Suprapubic skin (tissue), 4 donors: Measurements from ENCODE around the gene HOXA1. TPM values are rescaled to one million over a fixed set of nuclear protein-coding genes. Genes with fewer than 3 reads are reported as not detected.

ENCODE experiments used
- DNase-seq, 2 donors: peaks; one replicate each; pipeline ENCODE4 v3.0.0-alpha.2; 2019; ENCODE audit warnings: low spot score in 2 of 2
- H3K27ac ChIP-seq: fragments of 200-600 bp; sonication (generic); one replicate; pipeline ENCODE4 v1.5.1; 2019
- H3K27me3 ChIP-seq: fragments of 200-600 bp; sonication (generic); one replicate; pipeline ENCODE4 v1.5.1; 2019
- H3K36me3 ChIP-seq: fragments of 200-600 bp; sonication (generic); one replicate; pipeline ENCODE4 v1.5.1; 2019
- H3K4me1 ChIP-seq: fragments of 200-600 bp; sonication (generic); one replicate; pipeline ENCODE4 v1.5.1; 2019
- H3K4me3 ChIP-seq: fragments of 200-600 bp; sonication (generic); one replicate; pipeline ENCODE4 v1.5.1; 2019; ENCODE audit warnings: mild to moderate bottlenecking
- H3K9me3 ChIP-seq: fragments of 200-600 bp; sonication (generic); one replicate; pipeline ENCODE4 v1.5.1; 2019
- CTCF ChIP-seq, 2 donors: fragments of 200-600 bp in 1 of 2; fragments of 450-650 bp in 1 of 2; sonication (generic) in 1 of 2; IDR thresholded peaks; one replicate each; pipeline ENCODE4 v1.5.1; 2016 to 2019; ENCODE audit warnings: antibody characterized with exemption in 2 of 2, mild to moderate bottlenecking in 1 of 2, moderate library complexity in 1 of 2
- EP300 ChIP-seq: sonication (generic); formaldehyde crosslinking; IDR thresholded peaks from one replicate; pipeline ENCODE4 v1.6.1; 2017; ENCODE audit warnings: antibody characterized with exemption
- POLR2A ChIP-seq, 2 donors: fragments of 450-650 bp; IDR thresholded peaks; one replicate each; pipeline ENCODE4 v1.6.1; 2017; ENCODE audit warnings: antibody characterized with exemption in 2 of 2, mild to moderate bottlenecking in 2 of 2, moderate library complexity in 2 of 2
- POLR2AphosphoS5 ChIP-seq, 3 donors: sonication (generic); formaldehyde crosslinking; IDR thresholded peaks; one replicate each; pipeline ENCODE4 v1.6.1; 2017; ENCODE audit warnings: antibody characterized with exemption in 3 of 3
- WGBS: methylation state at CpG from one replicate; pipeline ENCODE4 v1.1.5; 2018; 5-methylcytosine and 5-hydroxymethylcytosine counted together
- total RNA-seq, 4 donors: library from RNA; depleted of rRNA; stranded (reverse); fragments of >200 nt; gene quantifications; one replicate each; pipeline ENCODE4 v1.1.0, GENCODE V29; 2016

The HOXA1 gene
- total RNA-seq, 4 donors from 2014 or later = 2.5 to 4.0 (median 3.1) TPM

- Histone ChIP-seq H3K27ac (no peak overlapping the region), H3K27me3 (no peaks in the 10 kb centered on the region), H3K4me1 (peaks cover 12% of the 10 kb centered on the region), H3K9me3 (no peaks in the 10 kb centered on the region), H3K36me3 (no peaks in the 10 kb centered on the region), H3K4me3 (no peak overlapping the region)
- no peak for TF ChIP-seq EP300
- no peak for TF ChIP-seq CTCF (IDR thresholded peaks at IDR 0.05)
- TF ChIP-seq POLR2A (IDR thresholded peaks at IDR 0.05) = no peak
- no peak for TF ChIP-seq POLR2AphosphoS5 (IDR thresholded peaks at IDR 0.05)
- 52% methylated on average over 3 of the region's 3 CpGs for WGBS
- DNase-seq = no peak
These were observed 31.0 kb upstream of the HOXA1 start for GRCh38 chr7:27126596-27127327.

GRCh38 chr7:27125986-27126394, 30.2 kb upstream of the HOXA1 start:
- TF ChIP-seq CTCF (IDR thresholded peaks at IDR 0.05) (no peak), POLR2AphosphoS5 (IDR thresholded peaks at IDR 0.05) (no peak), POLR2A (IDR thresholded peaks at IDR 0.05) (no peak), EP300 (no peak)
- Histone ChIP-seq H3K36me3 (no peaks in the 10 kb centered on the region), H3K4me3 (no peak overlapping the region), H3K4me1 (peaks cover 5% of the 10 kb centered on the region), H3K9me3 (no peaks in the 10 kb centered on the region), H3K27me3 (no peaks in the 10 kb centered on the region), H3K27ac (no peak overlapping the region)
- WGBS = 78% methylated on average over 5 of the region's 5 CpGs
- no peak for DNase-seq

GRCh38 chr7:27124902-27125689, 29.3 kb upstream of the HOXA1 start:
- DNase-seq = no peak
- Histone ChIP-seq H3K4me1 (peaks cover 5% of the 10 kb centered on the region), H3K4me3 (no peak overlapping the region), H3K36me3 (no peaks in the 10 kb centered on the region), H3K27me3 (no peaks in the 10 kb centered on the region), H3K9me3 (no peaks in the 10 kb centered on the region), H3K27ac (no peak overlapping the region)
- WGBS = 87% methylated on average over 8 of the region's 8 CpGs
- TF ChIP-seq POLR2A (IDR thresholded peaks at IDR 0.05) = no peak
- no peak for TF ChIP-seq POLR2AphosphoS5 (IDR thresholded peaks at IDR 0.05)
- no peak for TF ChIP-seq CTCF (IDR thresholded peaks at IDR 0.05)

- Histone ChIP-seq H3K9me3 (no peaks in the 10 kb centered on the region), H3K4me3 (no peak overlapping the region), H3K27me3 (no peaks in the 10 kb centered on the region), H3K36me3 (no peaks in the 10 kb centered on the region), H3K4me1 (no peaks in the 10 kb centered on the region), H3K27ac (no peak overlapping the region)
- DNase-seq = no peak
- TF ChIP-seq POLR2A (IDR thresholded peaks at IDR 0.05) = no peak
- TF ChIP-seq POLR2AphosphoS5 (IDR thresholded peaks at IDR 0.05) = no peak
- no peak for TF ChIP-seq CTCF (IDR thresholded peaks at IDR 0.05)
- TF ChIP-seq EP300 = no peak
- WGBS = 88% methylated on average over 39 of the region's 43 CpGs
These were observed 28.5 kb upstream of the HOXA1 start for GRCh38 chr7:27124096-27124901.
